ENCODE results near the gene KIF6.

GRCh38 chr6:39550191-39550590 lies 175.0 kb downstream of the KIF6 start:
- no peak for TF ChIP-seq CTCF (IDR thresholded peaks at IDR 0.05)
- TF ChIP-seq TCF7L2 (IDR thresholded peaks at IDR 0.05; ENCODE audit: low read depth, low read length), result no peak
- TF ChIP-seq SIN3A (IDR thresholded peaks at IDR 0.05; ENCODE audit: borderline replicate concordance, insufficient read depth, low read depth, low read length), result no peak
- TF ChIP-seq POLR2AphosphoS5 (IDR thresholded peaks at IDR 0.05; ENCODE audit: low read depth, low read length), result no peak

All from Panc1 (cell line).